K562 (cell line): ENCODE measurements around the gene SPATA3. TPM values are rescaled to one million over a fixed set of nuclear protein-coding genes. Genes with fewer than 3 reads are reported as not detected.

Experiments used
- GTF2F1 ChIP-seq: IDR thresholded peaks from 2 replicates; pipeline ENCODE4 v1.6.1; 2011; ENCODE audit warnings: low read depth, low read length, improper control_type of control experiment
- HNRNPH1 ChIP-seq: fragments of 200-400 bp; formaldehyde crosslinking; optimal IDR thresholded peaks from 2 replicates; pipeline ENCODE3; 2017; ENCODE audit warnings: low read depth, mild to moderate bottlenecking, low read length, moderate library complexity
- LARP7 ChIP-seq: fragments of 450-650 bp; IDR thresholded peaks from 2 replicates; pipeline ENCODE4 v1.6.1; 2016
- MGA ChIP-seq: fragments of 450-650 bp; IDR thresholded peaks from 2 replicates; pipeline ENCODE4 v1.6.1; 2016; ENCODE audit warnings: mild to moderate bottlenecking, moderate library complexity
- NCOA2 ChIP-seq, 2 experiments: fragments of 450-650 bp; IDR thresholded peaks; 2 replicates each; pipeline ENCODE4 v1.6.1; 2018; ENCODE audit warnings: mild to moderate bottlenecking in 2 of 2, moderate library complexity in 1 of 2; ENCODE audit not compliant: partially characterized antibody in 2 of 2
- POLR2H ChIP-seq: IDR thresholded peaks from 2 replicates; pipeline ENCODE4 v1.6.1; 2016; ENCODE audit warnings: missing genetic modification characterization, low read depth, mild to moderate bottlenecking, control low read depth, missing compliant biosample characterization, moderate library complexity
- PYGO2 ChIP-seq: fragments of 450-650 bp; IDR thresholded peaks from 2 replicates; pipeline ENCODE4 v1.6.1; 2016; ENCODE audit warnings: mild to moderate bottlenecking, missing genetic modification characterization, moderate library complexity, missing compliant biosample characterization
- RBM34 ChIP-seq: fragments of 200-400 bp; formaldehyde crosslinking; IDR thresholded peaks from 2 replicates; pipeline ENCODE4 v1.6.1; 2018; ENCODE audit warnings: low read length, borderline replicate concordance; ENCODE audit not compliant: insufficient read depth
- SP2 ChIP-seq: IDR thresholded peaks from 2 replicates; pipeline ENCODE4 v1.6.1; 2011; ENCODE audit warnings: mild to moderate bottlenecking, low read depth, low read length, moderate library complexity; ENCODE audit not compliant: poor library complexity, severe bottlenecking; ENCODE audit errors: extremely low read depth
- SRSF1 ChIP-seq: fragments of 200-400 bp; formaldehyde crosslinking; IDR thresholded peaks from 2 replicates; pipeline ENCODE4 v1.6.1; 2017; ENCODE audit warnings: mild to moderate bottlenecking, low read depth, low read length, moderate library complexity
- STAG1 ChIP-seq: sonication (generic); formaldehyde crosslinking; IDR thresholded peaks from 2 replicates; pipeline ENCODE4 v1.5.0; 2020; ENCODE audit warnings: missing genetic modification reagents, borderline replicate concordance
- TEAD1 ChIP-seq, 2 experiments: fragments of 450-650 bp in 1 of 2; sonication (generic) in 1 of 2; formaldehyde crosslinking; IDR thresholded peaks; 2 replicates each; pipeline versions ENCODE4 v1.4.0 to v1.8.0; 2020 to 2022; ENCODE audit warnings: mild to moderate bottlenecking in 2 of 2, missing genetic modification reagents in 1 of 2
- U2AF1 ChIP-seq: fragments of 200-400 bp; formaldehyde crosslinking; optimal IDR thresholded peaks from 2 replicates; pipeline ENCODE3; 2017; ENCODE audit warnings: mild to moderate bottlenecking, low read depth, low read length, moderate library complexity
- ZBTB1 ChIP-seq: sonication (generic); formaldehyde crosslinking; IDR thresholded peaks from 2 replicates; pipeline ENCODE4 v1.8.1; 2023; ENCODE audit warnings: missing genetic modification reagents, low read depth, mild to moderate bottlenecking, borderline replicate concordance
- ZNF24 ChIP-seq: fragments of 450-650 bp; IDR thresholded peaks from 2 replicates; pipeline ENCODE4 v1.6.1; 2016
- ZNF507 ChIP-seq: conservative IDR thresholded peaks from 2 replicates; pipeline ENCODE4 v1.6.1; 2017; ENCODE audit warnings: missing genetic modification characterization, missing compliant biosample characterization
- ZNF780A ChIP-seq: fragments of 250-450 bp; sonication (Bioruptor Pico); IDR thresholded peaks from 2 replicates; pipeline ENCODE4 v1.5.0; 2021; ENCODE audit warnings: mild to moderate bottlenecking
- polyA plus RNA-seq, 8 experiments: library from polyadenylated mRNA; depleted of rRNA in 4 of 8; stranded (reverse) in 5 of 8; unstranded in 3 of 8; fragments of >200 nt; fragmentation: Nextera tagmentation in 2 of 8; fragmentation: Illumina TruSeq in 1 of 8; extraction: Ambion mirVana in 2 of 8; extraction: Trizol in 1 of 8; gene quantifications; 2 replicates each; pipeline versions ENCODE4 v1.2.1 to v1.2.3, GENCODE V29; 2011 to 2014; ENCODE audit warnings: inconsistent platforms in 1 of 8, missing spikeins in 1 of 8
- total RNA-seq, 7 experiments: library from RNA; depleted of rRNA in 6 of 7; stranded (reverse); fragments of >200 nt in 6 of 7; fragmentation: Illumina TruSeq in 2 of 7; extraction: Trizol in 2 of 7; gene quantifications; 2 replicates each; pipeline versions ENCODE4 v1.2.1 to v1.2.3, GENCODE V29; 2011 to 2021; ENCODE audit warnings: low replicate concordance in 1 of 7

The SPATA3 gene
- total and polyA plus RNA-seq, 9 of the 15 experiments (the other 6 are each of a cell fraction or from before 2014, with no cell fraction given): not detected

- peak; percentile 44 for TF ChIP-seq MGA
- no peak for TF ChIP-seq NCOA2 (IDR thresholded peaks at IDR 0.05; ENCODE audit: partially characterized antibody in 2 of 2)
- TF ChIP-seq LARP7: no peak
- TF ChIP-seq TEAD1 (CRISPR knock-in tag; IDR thresholded peaks at IDR 0.05): no peak
- no peak for TF ChIP-seq U2AF1
- TF ChIP-seq ZNF24: no peak
- no peak for TF ChIP-seq RBM34
- no peak for TF ChIP-seq ZNF507 (tag)
- no peak for TF ChIP-seq PYGO2 (tag)
- no peak for TF ChIP-seq SRSF1
- TF ChIP-seq POLR2H (tag): no peak
- no peak for TF ChIP-seq GTF2F1
- no peak for TF ChIP-seq ZNF780A
- TF ChIP-seq SP2: no peak
- TF ChIP-seq STAG1 (CRISPR knock-in tag): peak; percentile 48; the same call in 1 of the 2 replicates
- TF ChIP-seq HNRNPH1: no peak
- no peak for TF ChIP-seq ZBTB1
Observed at GRCh38 chr2:230987137-230988020, 8.5 kb upstream of the SPATA3 start (continued).
